T-helper 2 cell treated with Interferon-gamma antibody and Interleukin-4, amounts not matched to agents 5 μg/mL and 100 μg/mL, for 36 hours (primary cell): ENCODE measurements around the gene PIP5K1B.

ENCODE experiments used
- DNase-seq: peaks from one replicate; pipeline ENCODE4 v3.0.0; 2021; ENCODE audit warnings: low spot score
- H3K27ac Mint-ChIP-seq: one replicate; pipeline ENCODE4 v1.8.0; 2021; ENCODE audit warnings: mild to moderate bottlenecking, mixed read lengths
- H3K27me3 Mint-ChIP-seq: one replicate; pipeline ENCODE4 v1.8.0; 2021; ENCODE audit warnings: low read depth, mixed read lengths
- H3K36me3 Mint-ChIP-seq: one replicate; pipeline ENCODE4 v1.8.0; 2021; ENCODE audit warnings: low read depth, mixed read lengths
- H3K4me1 Mint-ChIP-seq: one replicate; pipeline ENCODE4 v1.8.0; 2021; ENCODE audit warnings: low read depth, mixed read lengths
- H3K4me3 Mint-ChIP-seq: one replicate; pipeline ENCODE4 v1.8.0; 2022; ENCODE audit warnings: mild to moderate bottlenecking, moderate library complexity, mixed read lengths
- H3K9me3 Mint-ChIP-seq: one replicate; pipeline ENCODE4 v1.8.0; 2021; ENCODE audit warnings: mixed read lengths

PIP5K1B gene

GRCh38 chr9:68715181-68715456 lies 10.1 kb downstream of the PIP5K1B start:
- H3K4me3 Mint-ChIP-seq: no peak overlapping the region
- no peak overlapping the region for H3K27ac Mint-ChIP-seq
- H3K9me3 Mint-ChIP-seq: no peaks in the 10 kb centered on the region
- H3K4me1 Mint-ChIP-seq: peaks cover 9% of the 10 kb centered on the region
- DNase-seq: no peak
- H3K27me3 Mint-ChIP-seq: peaks cover 2% of the 10 kb centered on the region
- no peaks in the 10 kb centered on the region for H3K36me3 Mint-ChIP-seq

DNA sequence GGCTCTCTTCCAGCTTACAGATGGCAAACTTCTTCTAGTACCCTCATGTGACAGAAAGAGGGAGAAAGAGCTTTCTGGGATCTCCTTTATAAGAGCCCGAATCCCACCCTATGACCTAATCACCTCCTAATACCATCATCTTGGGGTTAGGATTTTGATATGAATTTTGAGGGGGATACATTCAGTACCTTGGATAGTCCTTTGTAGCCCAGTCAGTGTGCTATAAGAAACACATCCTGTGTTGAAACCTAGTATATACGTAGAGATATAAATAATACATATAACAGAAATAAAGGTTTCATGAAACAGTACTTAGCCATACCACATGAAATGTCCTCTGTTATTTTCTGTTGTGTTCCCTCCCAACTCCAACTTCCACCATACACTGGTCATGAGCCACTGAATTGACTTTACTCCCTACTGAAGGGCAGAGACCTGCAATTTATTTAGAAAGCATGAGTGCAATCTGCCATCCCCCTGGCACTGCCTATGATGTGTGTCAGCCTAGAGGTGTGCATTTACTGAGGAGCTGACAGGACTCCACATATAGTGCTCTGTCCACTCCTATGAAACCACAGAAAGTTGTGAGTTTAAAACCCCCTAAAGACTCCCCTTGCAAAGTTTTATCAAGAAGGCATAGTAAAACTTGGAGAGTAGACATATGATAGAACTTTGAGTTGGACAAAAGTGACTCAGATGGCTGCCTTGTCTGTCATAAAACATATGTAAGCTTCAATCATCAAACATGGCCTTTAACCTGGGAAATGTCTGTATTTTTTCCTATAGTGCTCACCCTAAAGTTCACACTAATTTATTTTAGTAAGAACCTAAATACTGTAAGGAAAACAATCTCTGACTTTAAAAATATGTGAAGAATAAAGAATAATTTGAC lies 12.8 kb downstream of the PIP5K1B start:
- no peaks in the 10 kb centered on the region for H3K36me3 Mint-ChIP-seq
- no peak overlapping the region for H3K4me3 Mint-ChIP-seq
- H3K27ac Mint-ChIP-seq: no peak overlapping the region
- peaks cover 8% of the 10 kb centered on the region for H3K4me1 Mint-ChIP-seq
- no peak for DNase-seq
- no peaks in the 10 kb centered on the region for H3K9me3 Mint-ChIP-seq
- peaks cover 2% of the 10 kb centered on the region for H3K27me3 Mint-ChIP-seq

DNA sequence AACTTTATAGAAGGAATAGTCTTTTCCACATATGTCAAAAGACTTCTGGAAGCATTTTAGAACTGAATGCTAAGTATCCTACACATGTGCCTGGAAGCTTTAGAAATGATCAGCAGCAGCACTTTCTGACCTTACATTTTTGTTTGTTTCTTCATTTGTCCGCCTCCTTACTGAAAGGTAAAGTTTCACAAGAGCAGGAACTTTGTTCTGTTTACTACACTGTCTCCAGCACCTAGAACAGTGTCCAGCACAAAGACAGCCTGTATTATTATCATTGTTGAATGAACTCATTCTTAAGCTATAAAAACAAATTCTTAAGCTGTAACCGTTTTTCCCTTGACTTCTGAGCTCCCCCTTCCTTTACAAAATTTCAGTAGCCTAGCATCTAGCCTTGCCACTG lies 14.8 kb downstream of the PIP5K1B start:
- H3K9me3 Mint-ChIP-seq: no peaks in the 10 kb centered on the region
- H3K27me3 Mint-ChIP-seq: peaks cover 2% of the 10 kb centered on the region

GRCh38 chr9:68720656-68721313 lies 15.7 kb downstream of the PIP5K1B start:
- Mint-ChIP-seq H3K27me3 (peaks cover 2% of the 10 kb centered on the region), H3K27ac (no peak overlapping the region), H3K9me3 (no peaks in the 10 kb centered on the region), H3K36me3 (no peaks in the 10 kb centered on the region), H3K4me3 (no peak overlapping the region), H3K4me1 (peaks cover 5% of the 10 kb centered on the region)
- DNase-seq: no peak

More for the DNA sequence above, 14.8 kb downstream of the PIP5K1B start:
- Mint-ChIP-seq H3K27ac (no peak overlapping the region), H3K36me3 (no peaks in the 10 kb centered on the region), H3K4me3 (no peak overlapping the region), H3K4me1 (peaks cover 5% of the 10 kb centered on the region)
- no peak for DNase-seq

GRCh38 chr9:68721666-68722330 lies 16.8 kb downstream of the PIP5K1B start:
- no peak overlapping the region for H3K27ac Mint-ChIP-seq
- H3K27me3 Mint-ChIP-seq: peaks cover 2% of the 10 kb centered on the region
- H3K4me1 Mint-ChIP-seq: no peaks in the 10 kb centered on the region
- no peaks in the 10 kb centered on the region for H3K36me3 Mint-ChIP-seq
- no peak for DNase-seq
- H3K9me3 Mint-ChIP-seq: no peaks in the 10 kb centered on the region
- H3K4me3 Mint-ChIP-seq: no peak overlapping the region

GRCh38 chr9:68725070-68725469 lies 20.0 kb downstream of the PIP5K1B start:
- H3K9me3 Mint-ChIP-seq: no peaks in the 10 kb centered on the region
- no peak overlapping the region for H3K27ac Mint-ChIP-seq
- no peak overlapping the region for H3K4me3 Mint-ChIP-seq
- H3K27me3 Mint-ChIP-seq: no peaks in the 10 kb centered on the region
- H3K4me1 Mint-ChIP-seq: no peaks in the 10 kb centered on the region
- no peak for DNase-seq
- no peaks in the 10 kb centered on the region for H3K36me3 Mint-ChIP-seq

DNA sequence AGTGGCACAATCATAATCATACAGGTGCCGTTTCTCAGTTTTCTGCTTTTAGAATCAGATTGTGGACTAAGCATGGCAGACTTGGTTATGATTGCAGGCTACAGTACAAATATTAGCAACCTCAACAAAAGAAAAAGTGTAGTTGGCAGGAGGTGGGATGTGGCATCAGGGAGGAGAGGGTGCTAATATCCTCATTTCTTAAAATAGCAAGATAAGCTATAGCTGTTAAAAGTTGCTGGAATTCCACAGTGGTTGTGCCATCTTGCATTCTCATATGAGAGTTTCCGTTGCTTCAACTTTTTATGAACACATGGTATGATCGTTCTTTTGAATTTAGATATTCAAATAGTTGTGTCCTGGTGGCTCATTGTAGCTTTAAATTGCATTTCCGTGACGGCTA lies 21.4 kb downstream of the PIP5K1B start:
- no peak for DNase-seq
- H3K4me1 Mint-ChIP-seq: no peaks in the 10 kb centered on the region
- peaks cover 3% of the 10 kb centered on the region for H3K27me3 Mint-ChIP-seq
- no peak overlapping the region for H3K4me3 Mint-ChIP-seq
- H3K27ac Mint-ChIP-seq: no peak overlapping the region
- no peaks in the 10 kb centered on the region for H3K36me3 Mint-ChIP-seq
- no peaks in the 10 kb centered on the region for H3K9me3 Mint-ChIP-seq

- no peak for DNase-seq
- Mint-ChIP-seq H3K9me3 (no peaks in the 10 kb centered on the region), H3K27me3 (peaks cover 3% of the 10 kb centered on the region), H3K36me3 (no peaks in the 10 kb centered on the region), H3K4me3 (no peak overlapping the region), H3K4me1 (no peaks in the 10 kb centered on the region), H3K27ac (no peak overlapping the region)
Measured at GRCh38 chr9:68727636-68728035, 22.6 kb downstream of the PIP5K1B start.

GRCh38 chr9:68728731-68729130 lies 23.7 kb downstream of the PIP5K1B start:
- no peak overlapping the region for H3K27ac Mint-ChIP-seq
- no peak overlapping the region for H3K4me3 Mint-ChIP-seq
- H3K36me3 Mint-ChIP-seq: no peaks in the 10 kb centered on the region
- H3K27me3 Mint-ChIP-seq: peaks cover 3% of the 10 kb centered on the region
- H3K9me3 Mint-ChIP-seq: no peaks in the 10 kb centered on the region
- H3K4me1 Mint-ChIP-seq: no peaks in the 10 kb centered on the region
- no peak for DNase-seq

- Mint-ChIP-seq H3K36me3 (no peaks in the 10 kb centered on the region), H3K27ac (no peak overlapping the region), H3K9me3 (no peaks in the 10 kb centered on the region), H3K4me3 (no peak overlapping the region), H3K27me3 (peaks cover 3% of the 10 kb centered on the region), H3K4me1 (no peaks in the 10 kb centered on the region)
- DNase-seq: no peak
Measured at GRCh38 chr9:68730570-68731235, 25.7 kb downstream of the PIP5K1B start.

GRCh38 chr9:68731857-68732256 lies 26.8 kb downstream of the PIP5K1B start:
- peaks cover 3% of the 10 kb centered on the region for H3K27me3 Mint-ChIP-seq
- H3K4me3 Mint-ChIP-seq: no peak overlapping the region
- no peaks in the 10 kb centered on the region for H3K36me3 Mint-ChIP-seq
- no peak for DNase-seq
- H3K9me3 Mint-ChIP-seq: no peaks in the 10 kb centered on the region
- H3K27ac Mint-ChIP-seq: no peak overlapping the region
- no peaks in the 10 kb centered on the region for H3K4me1 Mint-ChIP-seq

DNA sequence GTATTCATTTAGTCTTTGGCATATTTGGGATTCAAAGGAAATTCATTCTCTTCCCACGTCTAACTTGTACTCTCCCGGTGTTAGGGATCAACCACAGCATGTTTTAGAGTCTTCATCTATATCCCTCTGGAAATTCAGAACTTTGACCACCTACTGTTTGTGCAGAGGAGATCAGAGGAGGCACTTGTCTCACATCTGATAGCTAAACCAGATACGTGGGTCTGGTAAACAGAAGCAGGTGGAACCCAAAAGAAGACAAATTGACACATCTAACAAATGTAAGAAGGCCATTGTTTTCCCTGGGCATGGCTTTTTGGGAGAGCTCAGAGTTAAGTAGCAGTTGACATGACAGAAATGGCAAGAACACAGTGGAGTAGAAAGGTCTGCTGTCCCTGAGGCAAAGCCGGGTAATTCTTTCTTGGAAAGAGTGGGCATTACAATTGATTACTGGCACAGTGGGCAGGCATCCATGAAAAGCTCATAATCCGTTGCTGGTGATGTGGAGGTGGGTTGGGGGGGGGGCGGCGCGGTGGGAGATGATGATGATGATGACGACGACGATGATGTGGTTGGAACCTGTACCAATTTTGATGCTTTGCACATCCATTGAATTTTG lies 27.5 kb downstream of the PIP5K1B start:
- Mint-ChIP-seq H3K4me1 (no peaks in the 10 kb centered on the region), H3K27ac (no peak overlapping the region), H3K36me3 (no peaks in the 10 kb centered on the region), H3K9me3 (no peaks in the 10 kb centered on the region), H3K27me3 (peaks cover 3% of the 10 kb centered on the region), H3K4me3 (no peak overlapping the region)
- no peak for DNase-seq

- Mint-ChIP-seq H3K4me1 (no peaks in the 10 kb centered on the region), H3K9me3 (no peaks in the 10 kb centered on the region), H3K27me3 (peaks cover 3% of the 10 kb centered on the region), H3K36me3 (no peaks in the 10 kb centered on the region), H3K27ac (no peak overlapping the region), H3K4me3 (no peak overlapping the region)
- no peak for DNase-seq
Measured at GRCh38 chr9:68733021-68733405, 28.0 kb downstream of the PIP5K1B start.
